Heart left ventricle (tissue), 13 donors: ENCODE results near the gene COL15A1.

Source experiments
- CTCF ChIP-seq, 12 donors: fragments of 200-600 bp; sonication (generic) in 4 of 12; IDR thresholded peaks; one replicate each; pipeline versions ENCODE4 v1.5.0 to v1.8.0; 2018 to 2022; ENCODE audit warnings: antibody characterized with exemption in 12 of 12, mild to moderate bottlenecking in 5 of 12
- POLR2A ChIP-seq, 2 donors: fragments of 450-650 bp; IDR thresholded peaks; one replicate each; pipeline ENCODE4 v1.6.1; 2017; ENCODE audit warnings: antibody characterized with exemption in 2 of 2, mild to moderate bottlenecking in 2 of 2, moderate library complexity in 2 of 2
- donor health status: ischemic (EF 13 %, LVEDD 7.1; RV severe dilation, severe dysfunction).
- donor health status: DM: no; HTN: yes; CAD: no.
- donor health status: DM: no; HTN: no; CAD: no.
- donor health status: ischemic (EF 25% LVEDD 6.9; RV normal size, moderate dysfunction).
- donor health status: ischemic (EF 25% LVEDD 5.7; RV mildly dilated, moderate dysfunction).
- donor health status: ischemic (EF 35%, LVEDD 5.7; RV mildly dilated, moderate dysfunction).
- donor health status: nonischemic (EF 11% LVEDD 7.7; RV severe dilation, severe dysfunction).
- donor health status: DM: yes; HTN: yes; CAD: no.
- donor health status: PGD.
- donor health status: ischemic (EF 29% LVEDD 5.4; RV normal size, mild dysfunction).
- donor health status: nonischemic (EF 23%, LVEDD 6.1; RV moderate dilation, normal function).

- TF ChIP-seq CTCF (IDR thresholded peaks at IDR 0.05) = no peak
- TF ChIP-seq POLR2A (IDR thresholded peaks at IDR 0.05) = no peak
Measured at GRCh38 chr9:99046542-99047071, 102.9 kb downstream of the COL15A1 start.
